ENCODE data around the gene MCCC1.

- TF ChIP-seq SNAI2 (CRISPR knock-in tag; IDR thresholded peaks at IDR 0.05) (no peak), ZFP30 (CRISPR knock-in tag; IDR thresholded peaks at IDR 0.05) (no peak), ZC3H10 (CRISPR knock-in tag; IDR thresholded peaks at IDR 0.05) (no peak), ZFP3 (CRISPR knock-in tag; IDR thresholded peaks at IDR 0.05) (no peak), PATZ1 (CRISPR knock-in tag; IDR thresholded peaks at IDR 0.05; ENCODE audit: borderline replicate concordance) (no peak)
Observed at GRCh38 chr3:183087184-183087583, 12.1 kb downstream of the MCCC1 start.

Data from SK-N-SH treated with all-trans-retinoic acid at 6 μM for 48 hours (cell line).